ENCODE data around the gene ZNF644. TPM values are rescaled to one million over a fixed set of nuclear protein-coding genes. Genes with fewer than 3 reads are reported as not detected.

ZNF644 gene
- polyA plus RNA-seq, 3 donors: 7.0 to 22.2 (median 17.6) TPM

DNA sequence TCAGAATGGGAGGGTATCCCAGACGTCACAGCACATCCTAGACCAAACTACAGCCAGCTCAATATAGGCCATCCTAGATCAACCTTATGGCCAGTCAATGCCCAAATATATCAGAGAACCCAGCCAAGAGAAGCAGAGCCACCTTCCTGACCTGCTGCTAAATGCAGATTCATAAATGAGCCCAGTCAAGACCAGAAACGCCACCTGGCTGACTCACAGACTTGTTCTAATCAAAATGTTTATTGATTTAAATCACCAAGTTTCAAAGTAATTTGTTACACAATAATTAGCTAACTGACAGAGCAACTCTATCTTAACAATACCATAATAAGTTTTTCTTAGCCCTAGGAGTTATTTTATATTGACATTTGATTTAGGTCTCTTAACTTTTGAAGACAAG is 28.6 kb downstream of the ZNF644 start:
- H3K9me3 Mint-ChIP-seq: peaks cover under 1 to 14% (median 6%) of the 10 kb centered on the region in 7 donors

DNA sequence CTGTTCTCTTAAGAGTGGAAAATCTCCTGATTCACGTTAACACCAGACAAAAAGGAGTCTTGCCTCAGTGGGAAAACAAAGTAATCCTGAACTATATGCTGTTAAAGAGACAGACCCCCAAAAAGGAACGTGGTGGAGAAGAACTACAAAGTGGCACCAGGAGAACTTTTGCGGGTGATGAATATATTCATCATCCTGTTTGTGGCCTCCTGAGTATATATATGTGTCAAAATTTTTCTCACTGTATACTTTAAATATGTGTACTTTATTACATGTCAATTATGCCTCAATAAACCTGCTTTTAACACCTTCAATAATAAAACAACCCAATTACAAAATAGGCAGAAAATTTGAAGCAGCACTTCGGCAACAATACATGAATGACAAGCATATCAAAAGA is 31.1 kb downstream of the ZNF644 start:
- peaks cover 17 to 27% of the 10 kb centered on the region in 2 donors for H3K4me1 ChIP-seq (ENCODE audit: control insufficient read depth in 1 of 2, insufficient read depth in 2 of 2, low read length in 2 of 2)
- peaks cover 99% of the 10 kb centered on the region for H4K20me1 ChIP-seq (ENCODE audit: insufficient read depth, low read length)
- no peaks in the 10 kb centered on the region for H3K9me3 ChIP-seq (replicated peaks in 1 of 2; ENCODE audit: control insufficient read depth in 1 of 2, insufficient read depth in 1 of 2, low read length in 2 of 2)
- H3K79me2 ChIP-seq (ENCODE audit: insufficient read depth, low read length): peaks cover 97% of the 10 kb centered on the region
- no peak for DNase-seq
- peaks cover 16 to 31% of the 10 kb centered on the region in 2 donors for H3K36me3 Mint-ChIP-seq
- intact Hi-C loops (cut with micrococcal nuclease): no loop called here
- peaks cover 50% of the 10 kb centered on the region for H3K4me1 Mint-ChIP-seq
- H3K27ac Mint-ChIP-seq: peak overlapping the region in 4 of 7 donors; percentile 10 to 74 (median 28)
- peaks cover 4 to 11% (median 8%) of the 10 kb centered on the region in 7 donors for H3K9me3 Mint-ChIP-seq
- no peak overlapping the region for H3K4me3 Mint-ChIP-seq
- H3K4me2 ChIP-seq (replicated peaks; ENCODE audit: extremely low read depth, low read length, poor library complexity, severe bottlenecking): no peak overlapping the region
- peaks cover 0 to 13% of the 10 kb centered on the region in 2 donors for H3K36me3 ChIP-seq (replicated peaks in 1 of 2; ENCODE audit: control insufficient read depth in 1 of 2, insufficient read depth in 2 of 2, low read length in 2 of 2)
- H2AFZ ChIP-seq (ENCODE audit: insufficient read depth, low read depth, low read length, poor library complexity, severe bottlenecking): no peak overlapping the region
- H3K27ac ChIP-seq (ENCODE audit: low read depth in 1 of 2, low read length in 2 of 2): peak overlapping the region in 1 of 2 donors; percentile 58
- no peak overlapping the region for H3K4me3 ChIP-seq (replicated peaks in 1 of 3; ENCODE audit: low read depth in 2 of 3, low read length in 3 of 3)
- H3K27me3 Mint-ChIP-seq (ENCODE audit: low read depth in 3 of 3): no peaks in the 10 kb centered on the region
- WGBS (ENCODE audit: insufficient coverage): no CpG with 5 or more reads among the region's 4 CpGs
- TF ChIP-seq, protein P1, sequence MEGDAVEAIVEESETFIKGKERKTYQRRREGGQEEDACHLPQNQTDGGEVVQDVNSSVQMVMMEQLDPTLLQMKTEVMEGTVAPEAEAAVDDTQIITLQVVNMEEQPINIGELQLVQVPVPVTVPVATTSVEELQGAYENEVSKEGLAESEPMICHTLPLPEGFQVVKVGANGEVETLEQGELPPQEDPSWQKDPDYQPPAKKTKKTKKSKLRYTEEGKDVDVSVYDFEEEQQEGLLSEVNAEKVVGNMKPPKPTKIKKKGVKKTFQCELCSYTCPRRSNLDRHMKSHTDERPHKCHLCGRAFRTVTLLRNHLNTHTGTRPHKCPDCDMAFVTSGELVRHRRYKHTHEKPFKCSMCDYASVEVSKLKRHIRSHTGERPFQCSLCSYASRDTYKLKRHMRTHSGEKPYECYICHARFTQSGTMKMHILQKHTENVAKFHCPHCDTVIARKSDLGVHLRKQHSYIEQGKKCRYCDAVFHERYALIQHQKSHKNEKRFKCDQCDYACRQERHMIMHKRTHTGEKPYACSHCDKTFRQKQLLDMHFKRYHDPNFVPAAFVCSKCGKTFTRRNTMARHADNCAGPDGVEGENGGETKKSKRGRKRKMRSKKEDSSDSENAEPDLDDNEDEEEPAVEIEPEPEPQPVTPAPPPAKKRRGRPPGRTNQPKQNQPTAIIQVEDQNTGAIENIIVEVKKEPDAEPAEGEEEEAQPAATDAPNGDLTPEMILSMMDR (IDR thresholded peaks at IDR 0.05): no peak
- no peaks in the 10 kb centered on the region for H3K27me3 ChIP-seq (ENCODE audit: control insufficient read depth in 2 of 2, insufficient read depth in 2 of 2, low read length in 2 of 2)
- H3K9ac ChIP-seq (ENCODE audit: insufficient read depth, low read length, poor library complexity, severe bottlenecking): no peak overlapping the region

More for the DNA sequence above, 28.6 kb downstream of the ZNF644 start:
- 100% methylated on average over 1 of the region's 2 CpGs for whole genome bisulfite sequencing (ENCODE audit: insufficient coverage)
- Histone ChIP-seq H3K36me3 (replicated peaks in 1 of 2; ENCODE audit: control insufficient read depth in 1 of 2, insufficient read depth in 2 of 2, low read length in 2 of 2) (peaks cover 0 to 10% of the 10 kb centered on the region in 2 donors), H2AFZ (ENCODE audit: insufficient read depth, low read depth, low read length, poor library complexity, severe bottlenecking) (no peak overlapping the region), H3K27me3 (ENCODE audit: control insufficient read depth in 2 of 2, insufficient read depth in 2 of 2, low read length in 2 of 2) (no peaks in the 10 kb centered on the region), H3K4me1 (ENCODE audit: control insufficient read depth in 1 of 2, insufficient read depth in 2 of 2, low read length in 2 of 2) (peaks cover 17 to 18% of the 10 kb centered on the region in 2 donors), H3K9me3 (replicated peaks in 1 of 2; ENCODE audit: control insufficient read depth in 1 of 2, insufficient read depth in 1 of 2, low read length in 2 of 2) (peaks cover 0 to 7% of the 10 kb centered on the region in 2 donors), H3K79me2 (ENCODE audit: insufficient read depth, low read length) (peaks cover 97% of the 10 kb centered on the region), H3K27ac (ENCODE audit: low read depth in 1 of 2, low read length in 2 of 2) (no peak overlapping the region), H3K9ac (ENCODE audit: insufficient read depth, low read length, poor library complexity, severe bottlenecking) (no peak overlapping the region), H3K4me2 (replicated peaks; ENCODE audit: extremely low read depth, low read length, poor library complexity, severe bottlenecking) (no peak overlapping the region), H3K4me3 (replicated peaks in 1 of 3; ENCODE audit: low read depth in 2 of 3, low read length in 3 of 3) (no peak overlapping the region), H4K20me1 (ENCODE audit: insufficient read depth, low read length) (peaks cover 99% of the 10 kb centered on the region)
- H3K27ac Mint-ChIP-seq: peak overlapping the region in 2 of 7 donors; percentile 51 to 82
- intact Hi-C loops (cut with micrococcal nuclease): no loop called here
- peaks cover 46% of the 10 kb centered on the region for H3K4me1 Mint-ChIP-seq
- peak overlapping the region in 1 of 2 donors; percentile 17 for H3K4me3 Mint-ChIP-seq
- TF ChIP-seq, protein P1 (IDR thresholded peaks at IDR 0.05): no peak
- peaks cover 0 to 2% (median 0%) of the 10 kb centered on the region in 3 donors for H3K27me3 Mint-ChIP-seq (ENCODE audit: low read depth in 3 of 3)
- no peak for DNase-seq
- H3K36me3 Mint-ChIP-seq: peaks cover 17 to 33% of the 10 kb centered on the region in 2 donors

Data from CD14-positive monocyte (primary cell).